Stimulated activated naive CD8-positive, alpha-beta T cell treated with anti-CD3 and anti-CD28 coated beads, Interleukin-15, Interleukin-2, amounts not matched to agents 100 ng/mL and 50 ng/mL, for 24 hours (primary cell): ENCODE data around the gene TMEM63A.
A peak's percentile ranks its signal among the peaks of the same experiment; 100 is the strongest.

Experiments
- H3K27ac Mint-ChIP-seq: one replicate; pipeline ENCODE4 v1.8.0; 2021; ENCODE audit warnings: mild to moderate bottlenecking, mixed read lengths
- H3K27me3 Mint-ChIP-seq: one replicate; pipeline ENCODE4 v1.8.0; 2021; ENCODE audit warnings: mixed read lengths
- H3K36me3 Mint-ChIP-seq: one replicate; pipeline ENCODE4 v1.8.0; 2021; ENCODE audit warnings: low read depth, mixed read lengths
- H3K4me1 Mint-ChIP-seq: one replicate; pipeline ENCODE4 v1.8.0; 2021; ENCODE audit warnings: low read depth, mixed read lengths
- H3K4me3 Mint-ChIP-seq: one replicate; pipeline ENCODE4 v1.8.0; 2021; ENCODE audit warnings: mild to moderate bottlenecking, mixed read lengths
- H3K9me3 Mint-ChIP-seq: one replicate; pipeline ENCODE4 v1.8.0; 2021; ENCODE audit warnings: mixed read lengths

Gene TMEM63A

GRCh38 chr1:225870911-225871310 is 11.3 kb downstream of the TMEM63A start:
- Mint-ChIP-seq H3K36me3 (peaks cover 45% of the 10 kb centered on the region), H3K27me3 (no peaks in the 10 kb centered on the region), H3K4me1 (peaks cover 42% of the 10 kb centered on the region), H3K9me3 (no peaks in the 10 kb centered on the region), H3K27ac (no peak overlapping the region), H3K4me3 (no peak overlapping the region)

- Mint-ChIP-seq H3K9me3 (no peaks in the 10 kb centered on the region), H3K27ac (no peak overlapping the region), H3K36me3 (peaks cover 52% of the 10 kb centered on the region), H3K4me3 (no peak overlapping the region), H3K4me1 (peaks cover 57% of the 10 kb centered on the region), H3K27me3 (no peaks in the 10 kb centered on the region)
These were observed 13.4 kb downstream of the TMEM63A start for GRCh38 chr1:225868631-225869330.

- Mint-ChIP-seq H3K36me3 (peaks cover 48% of the 10 kb centered on the region), H3K27me3 (no peaks in the 10 kb centered on the region), H3K9me3 (no peaks in the 10 kb centered on the region), H3K4me3 (no peak overlapping the region), H3K27ac (no peak overlapping the region), H3K4me1 (peaks cover 53% of the 10 kb centered on the region)
These were observed 15.2 kb downstream of the TMEM63A start for GRCh38 chr1:225866981-225867380.

DNA sequence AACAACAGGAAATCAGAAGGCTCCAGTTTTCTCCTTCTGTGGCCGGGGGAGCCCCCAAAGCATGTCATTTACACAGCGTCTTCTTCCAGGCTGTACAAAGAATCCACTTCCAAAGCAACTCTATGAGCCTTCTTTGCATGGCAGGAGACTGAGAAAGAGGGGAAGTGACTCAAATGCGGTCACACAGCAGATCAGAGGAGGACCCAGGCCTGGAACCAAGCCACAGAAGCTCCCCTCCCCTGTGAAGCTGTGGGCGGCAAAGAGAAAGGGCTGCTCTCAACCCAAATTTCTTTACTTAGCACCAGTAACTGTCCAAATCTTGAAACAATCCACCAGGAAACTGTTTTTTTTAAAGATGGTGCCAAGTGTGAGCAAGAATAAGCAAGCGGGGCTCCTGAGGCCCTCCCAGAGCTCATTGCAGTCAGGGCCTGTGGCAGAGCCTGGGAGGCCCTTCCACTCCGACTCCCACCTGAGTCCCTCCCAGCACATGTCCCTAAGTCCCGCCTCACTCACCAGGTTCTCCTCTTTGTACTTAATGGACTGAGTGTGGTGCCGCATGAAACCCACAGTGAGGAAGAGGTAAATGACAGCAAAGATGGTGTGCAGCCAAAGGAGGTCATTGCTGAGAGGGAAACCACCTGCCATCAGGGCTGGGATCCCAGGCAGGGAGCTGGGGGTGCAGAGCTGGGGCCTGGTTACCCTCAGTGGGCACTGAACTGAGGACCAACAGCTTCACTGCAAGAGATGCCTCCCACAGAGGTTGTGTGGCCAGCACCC is 15.9 kb downstream of the TMEM63A start:
- Mint-ChIP-seq H3K36me3 (peaks cover 47% of the 10 kb centered on the region), H3K27ac (peak overlapping the region; percentile 58), H3K27me3 (no peaks in the 10 kb centered on the region), H3K4me1 (peaks cover 45% of the 10 kb centered on the region), H3K4me3 (peak overlapping the region; percentile 41), H3K9me3 (no peaks in the 10 kb centered on the region)

DNA sequence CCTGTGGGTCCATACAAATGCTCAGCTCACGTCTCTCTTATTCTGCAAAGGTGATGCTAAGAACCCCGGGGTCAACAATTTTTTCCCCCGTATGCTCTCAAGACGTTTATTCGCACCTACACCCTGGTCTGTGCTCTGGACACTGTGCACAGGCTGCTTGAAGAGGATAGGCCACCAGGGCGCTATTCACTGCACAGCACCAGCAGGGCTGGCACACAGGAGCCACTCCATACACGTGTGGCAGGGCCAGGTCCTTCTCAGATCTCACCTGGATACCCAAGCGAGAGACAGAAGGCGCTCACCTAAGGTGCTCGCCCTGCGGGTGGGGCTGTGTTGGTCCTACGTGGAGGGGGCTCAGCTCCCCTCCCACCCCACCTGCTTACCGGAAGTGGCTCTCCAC is 16.7 kb downstream of the TMEM63A start:
- H3K4me3 Mint-ChIP-seq = peak overlapping the region; percentile 41
- no peaks in the 10 kb centered on the region for H3K27me3 Mint-ChIP-seq

DNA sequence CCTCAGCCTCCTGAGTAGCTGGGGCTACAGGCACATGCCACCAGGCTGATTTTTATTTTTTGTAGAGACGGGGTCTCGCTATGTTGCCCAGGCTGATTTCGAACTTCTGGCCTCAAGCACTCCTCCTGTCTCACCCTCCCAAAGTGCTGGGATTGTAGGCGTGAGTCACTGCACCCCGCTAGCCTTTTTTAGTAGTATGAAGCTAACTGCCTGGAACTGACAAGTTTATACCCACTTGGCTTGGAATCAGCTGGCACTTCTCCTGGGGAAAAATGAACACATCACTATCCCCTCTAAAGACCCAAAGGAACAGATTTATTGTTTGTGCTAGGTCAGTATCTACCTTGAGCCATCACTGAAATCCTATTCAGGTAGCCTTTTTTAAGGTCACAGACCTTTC is 19.0 kb downstream of the TMEM63A start:
- Mint-ChIP-seq H3K4me3 (no peak overlapping the region), H3K36me3 (peaks cover 48% of the 10 kb centered on the region), H3K27me3 (no peaks in the 10 kb centered on the region), H3K9me3 (no peaks in the 10 kb centered on the region), H3K27ac (no peak overlapping the region), H3K4me1 (peaks cover 39% of the 10 kb centered on the region)

More for the DNA sequence above, 16.7 kb downstream of the TMEM63A start:
- H3K9me3 Mint-ChIP-seq = no peaks in the 10 kb centered on the region
- H3K36me3 Mint-ChIP-seq = peaks cover 45% of the 10 kb centered on the region
- peak overlapping the region; percentile 31 for H3K27ac Mint-ChIP-seq
- H3K4me1 Mint-ChIP-seq = peaks cover 39% of the 10 kb centered on the region

DNA sequence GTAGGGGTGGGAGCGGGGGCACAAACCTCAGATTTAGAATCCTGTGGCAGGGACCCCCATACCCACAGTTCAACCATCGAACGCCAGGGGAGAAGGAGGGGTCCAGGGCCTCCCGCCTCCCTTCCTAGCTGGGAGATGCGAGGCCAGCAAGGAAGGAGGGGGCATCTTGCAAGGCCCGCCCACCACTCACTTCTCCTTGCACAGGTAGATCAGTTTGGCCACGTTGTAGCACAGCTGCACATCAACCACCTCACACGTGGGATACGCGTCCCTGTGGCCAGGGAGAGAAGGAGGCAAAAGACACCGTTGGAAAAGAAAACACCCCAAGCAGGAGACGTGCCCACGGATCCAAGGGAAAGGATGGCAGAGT is 19.6 kb downstream of the TMEM63A start:
- H3K36me3 Mint-ChIP-seq = peaks cover 46% of the 10 kb centered on the region
- H3K27me3 Mint-ChIP-seq = no peaks in the 10 kb centered on the region
- peaks cover 36% of the 10 kb centered on the region for H3K4me1 Mint-ChIP-seq
- H3K4me3 Mint-ChIP-seq = no peak overlapping the region
- H3K9me3 Mint-ChIP-seq = no peaks in the 10 kb centered on the region
- no peak overlapping the region for H3K27ac Mint-ChIP-seq

- no peaks in the 10 kb centered on the region for H3K27me3 Mint-ChIP-seq
- no peak overlapping the region for H3K27ac Mint-ChIP-seq
- no peaks in the 10 kb centered on the region for H3K9me3 Mint-ChIP-seq
- H3K4me3 Mint-ChIP-seq = no peak overlapping the region
- peaks cover 43% of the 10 kb centered on the region for H3K36me3 Mint-ChIP-seq
- H3K4me1 Mint-ChIP-seq = peaks cover 31% of the 10 kb centered on the region
These were observed 20.2 kb downstream of the TMEM63A start for GRCh38 chr1:225861834-225862580.

- Mint-ChIP-seq H3K27ac (no peak overlapping the region), H3K4me1 (peaks cover 26% of the 10 kb centered on the region), H3K4me3 (no peak overlapping the region), H3K36me3 (peaks cover 41% of the 10 kb centered on the region), H3K9me3 (no peaks in the 10 kb centered on the region), H3K27me3 (no peaks in the 10 kb centered on the region)
These were observed 21.2 kb downstream of the TMEM63A start for GRCh38 chr1:225860876-225861441.

DNA sequence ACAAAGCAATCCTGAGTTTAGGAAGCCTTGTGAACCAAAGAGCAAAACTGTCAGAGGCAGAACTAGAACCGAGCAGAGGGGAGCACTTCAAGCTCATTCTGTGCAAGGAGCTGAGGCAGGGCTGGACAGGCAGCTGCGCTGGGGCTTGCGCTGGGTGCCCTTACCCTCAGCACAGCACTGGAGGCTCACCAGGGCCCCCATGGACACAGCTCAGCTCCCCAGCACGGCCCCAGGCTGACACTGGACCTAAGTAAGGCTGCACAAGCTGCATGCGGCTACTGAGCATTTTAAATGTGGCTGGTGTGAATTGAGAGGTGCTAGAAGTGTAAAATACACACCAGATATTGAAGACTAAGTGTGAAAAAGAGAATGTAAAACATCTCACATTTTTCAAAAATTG is 22.1 kb downstream of the TMEM63A start:
- Mint-ChIP-seq H3K27ac (no peak overlapping the region), H3K36me3 (peaks cover 43% of the 10 kb centered on the region)

GRCh38 chr1:225859151-225859550 is 23.0 kb downstream of the TMEM63A start:
- Mint-ChIP-seq H3K4me1 (peaks cover 17% of the 10 kb centered on the region), H3K27me3 (no peaks in the 10 kb centered on the region), H3K27ac (no peak overlapping the region), H3K9me3 (no peaks in the 10 kb centered on the region), H3K4me3 (no peak overlapping the region), H3K36me3 (peaks cover 46% of the 10 kb centered on the region)

More for the DNA sequence above, 22.1 kb downstream of the TMEM63A start:
- Mint-ChIP-seq H3K4me1 (peaks cover 22% of the 10 kb centered on the region), H3K4me3 (no peak overlapping the region), H3K27me3 (no peaks in the 10 kb centered on the region), H3K9me3 (no peaks in the 10 kb centered on the region)

GRCh38 chr1:225857256-225857655 is 24.9 kb downstream of the TMEM63A start:
- Mint-ChIP-seq H3K4me1 (peaks cover 22% of the 10 kb centered on the region), H3K9me3 (no peaks in the 10 kb centered on the region), H3K36me3 (peaks cover 51% of the 10 kb centered on the region), H3K4me3 (no peak overlapping the region), H3K27me3 (no peaks in the 10 kb centered on the region), H3K27ac (no peak overlapping the region)

DNA sequence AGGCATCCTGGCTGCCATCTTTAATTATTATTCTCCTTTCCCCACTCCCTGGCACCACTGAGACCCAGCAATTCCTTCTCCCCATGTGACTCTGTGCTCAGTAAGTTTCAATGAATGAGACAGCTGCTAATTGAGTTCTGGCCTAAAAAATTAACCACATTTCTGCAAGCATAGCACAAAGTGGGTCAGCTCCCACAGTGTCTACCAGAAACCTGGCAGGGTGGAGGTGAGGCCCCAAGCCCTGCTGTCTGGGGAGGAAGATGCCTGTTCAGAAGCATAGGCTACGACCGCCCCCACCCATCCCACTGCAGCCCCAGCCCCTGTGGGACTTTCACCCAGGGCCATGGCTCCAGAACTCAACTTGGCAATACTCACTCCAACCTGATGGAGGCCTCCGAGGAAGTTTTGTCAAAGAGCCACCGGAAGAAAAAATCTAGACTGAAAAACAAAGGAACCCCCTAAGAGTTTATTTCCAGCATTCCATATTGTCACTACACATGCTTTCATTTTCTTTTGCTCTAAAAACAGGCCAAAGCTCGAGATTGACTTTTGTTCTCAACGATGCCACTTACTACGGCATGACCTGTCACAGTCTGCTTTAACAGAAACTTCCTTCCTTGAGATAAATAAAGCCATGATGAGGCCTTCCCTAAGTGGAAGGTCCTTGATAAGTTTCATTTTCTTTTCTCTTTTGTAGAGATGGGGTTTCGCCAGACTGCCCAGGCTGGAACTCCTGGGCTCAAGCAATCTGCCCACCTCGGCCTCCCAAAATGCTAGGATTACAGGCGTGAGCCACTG is 26.5 kb downstream of the TMEM63A start:
- Mint-ChIP-seq H3K4me3 (no peak overlapping the region), H3K27ac (no peak overlapping the region), H3K9me3 (no peaks in the 10 kb centered on the region)

GRCh38 chr1:225853441-225853840 is 28.7 kb downstream of the TMEM63A start:
- H3K27ac Mint-ChIP-seq = no peak overlapping the region
- no peaks in the 10 kb centered on the region for H3K27me3 Mint-ChIP-seq
- peaks cover 58% of the 10 kb centered on the region for H3K4me1 Mint-ChIP-seq
- H3K4me3 Mint-ChIP-seq = no peak overlapping the region
- peaks cover 39% of the 10 kb centered on the region for H3K36me3 Mint-ChIP-seq
- no peaks in the 10 kb centered on the region for H3K9me3 Mint-ChIP-seq

More for the DNA sequence above, 26.5 kb downstream of the TMEM63A start:
- Mint-ChIP-seq H3K36me3 (peaks cover 47% of the 10 kb centered on the region), H3K4me1 (peaks cover 37% of the 10 kb centered on the region), H3K27me3 (no peaks in the 10 kb centered on the region)
